HEK293 (cell line): ENCODE measurements around the gene ADAMTSL2.

Experiments
- CTCF ChIA-PET: fragments of 350-600 bp; formaldehyde crosslinking; extraction: SDS; loops from one replicate; lab custom pipeline; 2021; ENCODE audit warnings: antibody characterized with exemption; lab: Yijun Ruan, JAX
- POLR2A ChIA-PET: fragments of 300-600 bp; formaldehyde crosslinking; extraction: SDS; loops from one replicate; lab custom pipeline; 2020; ENCODE audit warnings: antibody characterized with exemption, inconsistent platforms; lab: Yijun Ruan, JAX
- H3K27ac ChIP-seq: fragments of 200-500 bp; sonication (Bioruptor generic); 2 replicates; pipeline ENCODE4 v1.5.1; 2014; ENCODE audit warnings: low read depth, low read length, control low read depth, inconsistent platforms; ENCODE audit errors: extremely low read depth
- H3K36me3 ChIP-seq, 2 experiments: fragments of 200-500 bp in 1 of 2; sonication (Bioruptor generic) in 1 of 2; 1 replicate in 1 of 2; 2 replicates in 1 of 2; pipeline ENCODE4 v1.5.1; 2014 to 2017; ENCODE audit warnings: inconsistent platforms in 2 of 2, low read length in 2 of 2; ENCODE audit not compliant: control insufficient read depth in 2 of 2, insufficient read depth in 1 of 2
- H3K4me1 ChIP-seq: fragments of 200-500 bp; sonication (Bioruptor generic); 2 replicates; pipeline ENCODE4 v1.5.1; 2014; ENCODE audit warnings: mild to moderate bottlenecking, low read length, inconsistent platforms; ENCODE audit not compliant: control insufficient read depth, insufficient read depth
- H3K4me3 ChIP-seq: 2 replicates; pipeline ENCODE4 v1.5.1; 2011; ENCODE audit warnings: low read depth, mild to moderate bottlenecking, control low read depth, low read length, moderate library complexity
- H3K9me3 ChIP-seq: fragments of 200-500 bp; sonication (Bioruptor generic); 2 replicates; pipeline ENCODE4 v1.5.1; 2014; ENCODE audit warnings: low read depth, low read length, inconsistent platforms; ENCODE audit not compliant: control insufficient read depth, insufficient read depth
- HOXC10 ChIP-seq: sonication (generic); formaldehyde crosslinking; IDR thresholded peaks from 2 replicates; pipeline ENCODE4 v1.8.1; 2023; ENCODE audit warnings: mild to moderate bottlenecking, missing genetic modification reagents
- HOXD13 ChIP-seq: sonication (generic); formaldehyde crosslinking; IDR thresholded peaks from 2 replicates; pipeline ENCODE4 v1.8.0; 2022; ENCODE audit warnings: missing genetic modification reagents, borderline replicate concordance
- MEIS1 ChIP-seq: sonication (generic); formaldehyde crosslinking; IDR thresholded peaks from 2 replicates; pipeline ENCODE4 v1.8.1; 2022; ENCODE audit warnings: missing genetic modification reagents, mild to moderate bottlenecking, borderline replicate concordance
- SETDB1 ChIP-seq: IDR thresholded peaks from one replicate; pipeline ENCODE4 v1.6.1; 2017; ENCODE audit warnings: mild to moderate bottlenecking, low read length, moderate library complexity, mixed read lengths; ENCODE audit not compliant: insufficient read length
- SP2 ChIP-seq: fragments of 450-650 bp; formaldehyde crosslinking; IDR thresholded peaks from 2 replicates; pipeline ENCODE4 v1.5.1; 2016; ENCODE audit warnings: missing biosample characterization, missing genetic modification characterization
- ZBTB20 ChIP-seq: fragments of 450-650 bp; formaldehyde crosslinking; IDR thresholded peaks from 2 replicates; pipeline ENCODE4 v1.5.1; 2016; ENCODE audit warnings: missing biosample characterization, missing genetic modification characterization
- ZEB2 ChIP-seq: fragments of 450-650 bp; formaldehyde crosslinking; IDR thresholded peaks from 2 replicates; pipeline ENCODE4 v1.5.1; 2016; ENCODE audit warnings: missing biosample characterization, missing genetic modification characterization
- ZFP69B ChIP-seq: fragments of 450-650 bp; formaldehyde crosslinking; IDR thresholded peaks from 2 replicates; pipeline ENCODE4 v1.5.1; 2016; ENCODE audit warnings: missing biosample characterization, missing genetic modification characterization
- ZIC2 ChIP-seq: fragments of 450-650 bp; formaldehyde crosslinking; IDR thresholded peaks from 2 replicates; pipeline ENCODE4 v1.5.1; 2016; ENCODE audit warnings: missing biosample characterization, missing genetic modification characterization
- ZNF10 ChIP-seq: fragments of 450-650 bp; formaldehyde crosslinking; IDR thresholded peaks from 2 replicates; pipeline ENCODE4 v1.5.1; 2017; ENCODE audit warnings: missing biosample characterization, missing genetic modification characterization
- ZNF114 ChIP-seq: fragments of 450-650 bp; formaldehyde crosslinking; IDR thresholded peaks from 2 replicates; pipeline ENCODE4 v1.5.0; 2017; ENCODE audit warnings: missing biosample characterization, missing genetic modification characterization
- ZNF174 ChIP-seq: fragments of 450-650 bp; formaldehyde crosslinking; IDR thresholded peaks from 2 replicates; pipeline ENCODE4 v1.5.0; 2017; ENCODE audit warnings: missing biosample characterization, mild to moderate bottlenecking, missing genetic modification characterization
- ZNF175 ChIP-seq: fragments of 450-650 bp; formaldehyde crosslinking; IDR thresholded peaks from 2 replicates; pipeline ENCODE4 v1.5.1; 2016; ENCODE audit warnings: missing biosample characterization, missing genetic modification characterization
- ZNF184 ChIP-seq: fragments of 450-650 bp; IDR thresholded peaks from 2 replicates; pipeline ENCODE4 v1.5.1; 2018; ENCODE audit warnings: missing biosample characterization, mild to moderate bottlenecking, missing genetic modification characterization
- ZNF223 ChIP-seq: fragments of 450-650 bp; formaldehyde crosslinking; IDR thresholded peaks from 2 replicates; pipeline ENCODE4 v1.5.1; 2016; ENCODE audit warnings: missing biosample characterization, missing genetic modification characterization
- ZNF274 ChIP-seq, 2 experiments: fragments of 200-500 bp in 1 of 2; fragments of 450-650 bp in 1 of 2; sonication (Bioruptor generic) in 1 of 2; formaldehyde crosslinking in 1 of 2; IDR thresholded peaks; 2 replicates each; pipeline versions ENCODE4 v1.5.1 to v1.6.1; 2014 to 2016; ENCODE audit warnings: borderline replicate concordance in 1 of 2, inconsistent platforms in 1 of 2, low read length in 1 of 2, missing biosample characterization in 1 of 2, missing genetic modification characterization in 1 of 2
- ZNF354C ChIP-seq: fragments of 450-650 bp; formaldehyde crosslinking; IDR thresholded peaks from 2 replicates; pipeline ENCODE4 v1.5.1; 2016; ENCODE audit warnings: missing biosample characterization, missing genetic modification characterization, low read depth, borderline replicate concordance
- ZNF426 ChIP-seq: fragments of 450-650 bp; formaldehyde crosslinking; IDR thresholded peaks from 2 replicates; pipeline ENCODE4 v1.5.1; 2017; ENCODE audit warnings: missing biosample characterization, missing genetic modification characterization, mild to moderate bottlenecking, inconsistent platforms, moderate library complexity
- ZNF529 ChIP-seq: fragments of 450-650 bp; formaldehyde crosslinking; IDR thresholded peaks from 2 replicates; pipeline ENCODE4 v1.5.1; 2017; ENCODE audit warnings: missing genetic modification characterization, missing biosample characterization; ENCODE audit not compliant: insufficient replicate concordance
- ZNF555 ChIP-seq: fragments of 450-650 bp; formaldehyde crosslinking; conservative IDR thresholded peaks from 2 replicates; pipeline ENCODE4 v1.5.1; 2017; ENCODE audit warnings: missing biosample characterization, mild to moderate bottlenecking, missing genetic modification characterization, inconsistent platforms
- ZNF585B ChIP-seq: fragments of 450-650 bp; formaldehyde crosslinking; IDR thresholded peaks from 2 replicates; pipeline ENCODE4 v1.5.1; 2016; ENCODE audit warnings: missing biosample characterization, missing genetic modification characterization
- ZNF658 ChIP-seq: fragments of 450-650 bp; formaldehyde crosslinking; IDR thresholded peaks from 2 replicates; pipeline ENCODE4; 2016; ENCODE audit warnings: missing biosample characterization, missing genetic modification characterization
- ZNF677 ChIP-seq: fragments of 450-650 bp; IDR thresholded peaks from 2 replicates; pipeline ENCODE4 v1.5.0; 2018; ENCODE audit warnings: missing biosample characterization, mild to moderate bottlenecking, missing genetic modification characterization, moderate library complexity
- ZNF785 ChIP-seq: fragments of 450-650 bp; formaldehyde crosslinking; IDR thresholded peaks from 2 replicates; pipeline ENCODE4 v1.5.1; 2016; ENCODE audit warnings: missing biosample characterization, missing genetic modification characterization
- ZSCAN30 ChIP-seq: fragments of 450-650 bp; IDR thresholded peaks from 2 replicates; pipeline ENCODE4 v1.5.1; 2018; ENCODE audit warnings: missing biosample characterization, mild to moderate bottlenecking, missing genetic modification characterization, moderate library complexity
- TF ChIP-seq, protein P1 (sequence below): fragments of 450-650 bp; formaldehyde crosslinking; IDR thresholded peaks from 2 replicates; pipeline ENCODE4 v1.5.1; 2016; ENCODE audit warnings: missing biosample characterization, missing genetic modification characterization
- TF ChIP-seq, protein P2 (sequence below): fragments of 450-650 bp; formaldehyde crosslinking; IDR thresholded peaks from 2 replicates; pipeline ENCODE4 v1.5.1; 2016; ENCODE audit warnings: missing biosample characterization, missing genetic modification characterization, low read depth
- TF ChIP-seq, protein P3 (sequence below): fragments of 450-650 bp; formaldehyde crosslinking; IDR thresholded peaks from 2 replicates; pipeline ENCODE4 v1.5.1; 2017; ENCODE audit warnings: missing biosample characterization, missing genetic modification characterization

The ADAMTSL2 gene

DNA sequence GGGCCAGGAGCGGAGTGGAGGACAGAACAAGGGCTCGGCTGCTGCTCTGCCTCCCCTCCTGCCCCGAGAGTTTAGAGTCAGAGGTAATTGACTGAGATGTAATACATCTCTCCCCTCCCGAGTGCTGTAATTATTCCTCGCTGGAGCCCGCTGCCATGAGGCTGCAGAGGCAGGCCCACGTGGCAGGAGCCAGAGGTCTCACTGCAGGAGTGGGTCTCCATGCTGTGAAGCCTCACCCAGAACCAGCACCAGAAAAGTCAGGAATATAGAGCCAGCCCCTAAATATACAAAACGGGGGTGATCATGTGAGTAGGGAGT lies 72.2 kb downstream of the ADAMTSL2 start:
- no peaks in the 10 kb centered on the region for H3K9me3 ChIP-seq
- ChIA-PET CTCF (interaction anchor here (1.2 kb wide), 1 partner anchor 55 kb away, joined by 4 read pairs; no protein-coding TSS in a partner anchor), POLR2A (no interaction called here)
- no peaks in the 10 kb centered on the region for H3K36me3 ChIP-seq
- TF ChIP-seq ZNF677 (no peak), ZIC2 (tag by site-specific recombination) (peak; percentile 89)
- no peak overlapping the region for H3K4me3 ChIP-seq
- no peak overlapping the region for H3K27ac ChIP-seq
- no peaks in the 10 kb centered on the region for H3K4me1 ChIP-seq

DNA sequence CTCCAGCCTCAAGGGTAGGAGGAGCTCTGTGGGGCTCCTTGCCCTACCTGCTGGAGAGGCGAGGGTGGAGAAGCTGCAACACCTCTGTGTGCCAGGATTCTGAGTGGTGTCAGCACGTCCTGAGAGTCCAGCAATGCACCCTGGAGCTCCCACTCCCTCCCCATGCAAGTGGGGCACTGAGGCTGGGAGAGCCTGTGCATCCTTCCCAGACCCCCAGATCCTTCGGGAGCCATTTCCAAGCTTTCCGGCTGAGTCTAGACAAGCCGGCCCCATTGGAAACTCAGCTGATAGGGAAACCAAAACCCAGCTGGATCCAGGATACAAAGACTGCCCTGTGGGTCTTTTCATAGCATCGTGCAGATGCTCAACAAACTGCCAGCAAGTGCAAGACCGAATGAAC lies 72.9 kb downstream of the ADAMTSL2 start:
- Histone ChIP-seq H3K27ac (no peak overlapping the region), H3K36me3 (no peaks in the 10 kb centered on the region), H3K4me1 (no peaks in the 10 kb centered on the region), H3K9me3 (no peaks in the 10 kb centered on the region), H3K4me3 (no peak overlapping the region)
- POLR2A ChIA-PET = no interaction called here
- TF ChIP-seq, protein P1, sequence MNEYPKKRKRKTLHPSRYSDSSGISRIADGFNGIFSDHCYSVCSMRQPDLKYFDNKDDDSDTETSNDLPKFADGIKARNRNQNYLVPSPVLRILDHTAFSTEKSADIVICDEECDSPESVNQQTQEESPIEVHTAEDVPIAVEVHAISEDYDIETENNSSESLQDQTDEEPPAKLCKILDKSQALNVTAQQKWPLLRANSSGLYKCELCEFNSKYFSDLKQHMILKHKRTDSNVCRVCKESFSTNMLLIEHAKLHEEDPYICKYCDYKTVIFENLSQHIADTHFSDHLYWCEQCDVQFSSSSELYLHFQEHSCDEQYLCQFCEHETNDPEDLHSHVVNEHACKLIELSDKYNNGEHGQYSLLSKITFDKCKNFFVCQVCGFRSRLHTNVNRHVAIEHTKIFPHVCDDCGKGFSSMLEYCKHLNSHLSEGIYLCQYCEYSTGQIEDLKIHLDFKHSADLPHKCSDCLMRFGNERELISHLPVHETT (tag by site-specific recombination) = no peak
- no peak for TF ChIP-seq ZNF529 (tag by site-specific recombination)
- TF ChIP-seq ZNF658 (tag by site-specific recombination) = no peak
- no peak for TF ChIP-seq ZNF274 (IDR thresholded peaks at IDR 0.05; ENCODE audit: low read length)
- TF ChIP-seq ZNF274 (tag by site-specific recombination; IDR thresholded peaks at IDR 0.05; ENCODE audit: borderline replicate concordance) = no peak
- no peak for TF ChIP-seq ZEB2 (tag by site-specific recombination)
- TF ChIP-seq ZNF354C (tag by site-specific recombination) = no peak
- TF ChIP-seq ZNF114 (tag by site-specific recombination) = no peak
- TF ChIP-seq ZNF555 = no peak
- no peak for TF ChIP-seq ZFP69B
- CTCF ChIA-PET = interaction anchor here (1.5 kb wide), 1 partner anchor 387 kb away, joined by 4 read pairs; no protein-coding TSS in a partner anchor

DNA sequence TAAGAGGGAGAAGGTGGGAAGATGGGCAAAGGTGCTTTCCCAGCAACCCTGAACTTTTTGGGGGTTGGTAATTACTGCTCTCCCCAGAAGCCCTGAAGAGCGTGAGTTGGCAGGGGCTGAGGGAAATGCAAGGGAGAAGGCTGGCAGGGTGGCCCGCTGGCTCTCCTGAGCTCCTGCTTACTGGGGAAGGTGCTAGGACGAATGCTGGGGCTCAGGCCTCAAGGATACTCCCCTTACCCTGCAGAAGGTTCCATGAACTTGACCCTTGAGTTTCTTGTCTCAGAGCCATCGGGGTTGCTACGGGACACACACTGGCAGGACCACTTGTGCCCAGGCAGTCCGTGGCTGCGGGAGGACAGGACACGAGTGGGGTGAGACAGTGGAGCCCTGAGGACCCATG lies 73.5 kb downstream of the ADAMTSL2 start:
- ChIA-PET POLR2A (no interaction called here), CTCF (interaction anchor here (1.5 kb wide), 1 partner anchor 386 kb away, joined by 4 read pairs; no protein-coding TSS in a partner anchor)
- Histone ChIP-seq H3K4me1 (no peaks in the 10 kb centered on the region), H3K36me3 (no peaks in the 10 kb centered on the region), H3K27ac (no peak overlapping the region), H3K9me3 (no peaks in the 10 kb centered on the region), H3K4me3 (no peak overlapping the region)
- TF ChIP-seq ZNF184 (no peak), ZBTB20 (tag by site-specific recombination) (no peak), ZSCAN30 (tag by site-specific recombination) (no peak), ZNF10 (no peak), HOXD13 (no peak), MEIS1 (CRISPR knock-in tag) (no peak), ZNF585B (tag by site-specific recombination) (no peak), ZNF785 (tag by site-specific recombination) (no peak), ZNF175 (tag by site-specific recombination) (no peak), ZNF223 (tag by site-specific recombination) (no peak), ZNF174 (tag by site-specific recombination) (no peak), ZNF426 (tag by site-specific recombination) (no peak), HOXC10 (CRISPR knock-in tag) (no peak), SP2 (tag by site-specific recombination) (no peak), SETDB1 (no peak)
- TF ChIP-seq, protein P2, sequence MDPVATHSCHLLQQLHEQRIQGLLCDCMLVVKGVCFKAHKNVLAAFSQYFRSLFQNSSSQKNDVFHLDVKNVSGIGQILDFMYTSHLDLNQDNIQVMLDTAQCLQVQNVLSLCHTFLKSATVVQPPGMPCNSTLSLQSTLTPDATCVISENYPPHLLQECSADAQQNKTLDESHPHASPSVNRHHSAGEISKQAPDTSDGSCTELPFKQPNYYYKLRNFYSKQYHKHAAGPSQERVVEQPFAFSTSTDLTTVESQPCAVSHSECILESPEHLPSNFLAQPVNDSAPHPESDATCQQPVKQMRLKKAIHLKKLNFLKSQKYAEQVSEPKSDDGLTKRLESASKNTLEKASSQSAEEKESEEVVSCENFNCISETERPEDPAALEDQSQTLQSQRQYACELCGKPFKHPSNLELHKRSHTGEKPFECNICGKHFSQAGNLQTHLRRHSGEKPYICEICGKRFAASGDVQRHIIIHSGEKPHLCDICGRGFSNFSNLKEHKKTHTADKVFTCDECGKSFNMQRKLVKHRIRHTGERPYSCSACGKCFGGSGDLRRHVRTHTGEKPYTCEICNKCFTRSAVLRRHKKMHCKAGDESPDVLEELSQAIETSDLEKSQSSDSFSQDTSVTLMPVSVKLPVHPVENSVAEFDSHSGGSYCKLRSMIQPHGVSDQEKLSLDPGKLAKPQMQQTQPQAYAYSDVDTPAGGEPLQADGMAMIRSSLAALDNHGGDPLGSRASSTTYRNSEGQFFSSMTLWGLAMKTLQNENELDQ (tag by site-specific recombination) = no peak
- TF ChIP-seq, protein P1 (tag by site-specific recombination) = no peak
- TF ChIP-seq, protein P3, sequence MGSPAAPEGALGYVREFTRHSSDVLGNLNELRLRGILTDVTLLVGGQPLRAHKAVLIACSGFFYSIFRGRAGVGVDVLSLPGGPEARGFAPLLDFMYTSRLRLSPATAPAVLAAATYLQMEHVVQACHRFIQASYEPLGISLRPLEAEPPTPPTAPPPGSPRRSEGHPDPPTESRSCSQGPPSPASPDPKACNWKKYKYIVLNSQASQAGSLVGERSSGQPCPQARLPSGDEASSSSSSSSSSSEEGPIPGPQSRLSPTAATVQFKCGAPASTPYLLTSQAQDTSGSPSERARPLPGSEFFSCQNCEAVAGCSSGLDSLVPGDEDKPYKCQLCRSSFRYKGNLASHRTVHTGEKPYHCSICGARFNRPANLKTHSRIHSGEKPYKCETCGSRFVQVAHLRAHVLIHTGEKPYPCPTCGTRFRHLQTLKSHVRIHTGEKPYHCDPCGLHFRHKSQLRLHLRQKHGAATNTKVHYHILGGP = no peak
